Brain microvascular endothelial cell (primary cell): ENCODE results near the gene CRYBB1.

Experiments used
- DNase-seq: peaks from one replicate; pipeline ENCODE4 v3.0.0-alpha.2; 2020
- H3K27ac ChIP-seq: fragments of 250-450 bp; sonication (Bioruptor Pico); 2 replicates; pipeline ENCODE4 v1.5.1; 2020; ENCODE audit warnings: mild to moderate bottlenecking, moderate library complexity
- H3K27me3 ChIP-seq: fragments of 250-450 bp; sonication (Bioruptor Pico); replicated peaks from 2 replicates; pipeline ENCODE4 v1.5.1; 2020; ENCODE audit warnings: mild to moderate bottlenecking
- H3K36me3 ChIP-seq: fragments of 250-450 bp; sonication (Bioruptor Pico); replicated peaks from 2 replicates; pipeline ENCODE4 v1.5.1; 2020; ENCODE audit warnings: mild to moderate bottlenecking
- H3K4me3 ChIP-seq: 2 replicates; pipeline ENCODE4 v1.5.1; 2011; ENCODE audit warnings: low read depth, mild to moderate bottlenecking, control low read depth, low read length, moderate library complexity
- CTCF ChIP-seq: IDR thresholded peaks from 2 replicates; pipeline ENCODE4 v1.5.1; 2011; ENCODE audit warnings: low read depth, mild to moderate bottlenecking, moderate library complexity, low read length, control low read depth, inconsistent platforms; ENCODE audit errors: missing control alignments
- in situ Hi-C: cut with HindIII; loops from 2 replicates; pipeline ENCODE4 v1.10.0; 2017; ENCODE audit warnings: low sequenced_read_pairs, low pct_ligation_motif_present

Gene CRYBB1

GRCh38 chr22:26599505-26599904 is 18.3 kb downstream of the CRYBB1 start:
- in situ Hi-C loops, result no loop called here
- Histone ChIP-seq H3K27me3 (no peaks in the 10 kb centered on the region), H3K4me3 (no peak overlapping the region), H3K36me3 (no peaks in the 10 kb centered on the region), H3K27ac (no peak overlapping the region)
- no peak for DNase-seq
- TF ChIP-seq CTCF, result no peak

GRCh38 chr22:26597480-26597879 is 20.3 kb downstream of the CRYBB1 start:
- no peak for TF ChIP-seq CTCF
- no peak for DNase-seq
- in situ Hi-C loops, result no loop called here
- H3K27ac ChIP-seq, result no peak overlapping the region
- no peaks in the 10 kb centered on the region for H3K27me3 ChIP-seq
- H3K36me3 ChIP-seq, result no peaks in the 10 kb centered on the region
- H3K4me3 ChIP-seq, result no peak overlapping the region

GRCh38 chr22:26597026-26597425 is 20.8 kb downstream of the CRYBB1 start:
- no peak for DNase-seq
- in situ Hi-C loops, result no loop called here
- H3K27me3 ChIP-seq, result no peaks in the 10 kb centered on the region
- H3K4me3 ChIP-seq, result no peak overlapping the region
- H3K36me3 ChIP-seq, result no peaks in the 10 kb centered on the region
- TF ChIP-seq CTCF, result no peak
- H3K27ac ChIP-seq, result no peak overlapping the region

- no peak for DNase-seq
- Histone ChIP-seq H3K4me3 (no peak overlapping the region), H3K36me3 (no peaks in the 10 kb centered on the region), H3K27ac (no peak overlapping the region), H3K27me3 (no peaks in the 10 kb centered on the region)
- TF ChIP-seq CTCF, result no peak
- in situ Hi-C loops, result no loop called here
These were observed 24.1 kb downstream of the CRYBB1 start for GRCh38 chr22:26593763-26594162.

GRCh38 chr22:26592421-26592891 is 25.4 kb downstream of the CRYBB1 start:
- no peaks in the 10 kb centered on the region for H3K27me3 ChIP-seq
- in situ Hi-C loops, result no loop called here

More at GRCh38 chr22:26592421-26592891, 25.4 kb downstream of the CRYBB1 start:
- Histone ChIP-seq H3K36me3 (no peaks in the 10 kb centered on the region), H3K4me3 (no peak overlapping the region), H3K27ac (no peak overlapping the region)
- no peak for TF ChIP-seq CTCF
- DNase-seq, result no peak
